Chondrocyte (in vitro differentiated cells): ENCODE data around the gene UBL7. TPM values are rescaled to one million over a fixed set of nuclear protein-coding genes. Genes with fewer than 3 reads are reported as not detected.

Experiments used
- DNase-seq: peaks from one replicate; pipeline ENCODE4 v3.0.0; 2021; ENCODE audit warnings: mixed read lengths, low spot score
- H3K27ac Mint-ChIP-seq: one replicate; pipeline ENCODE4 v1.8.0; 2021; ENCODE audit warnings: mild to moderate bottlenecking, moderate library complexity, mixed read lengths; ENCODE audit not compliant: unreplicated experiment
- H3K27me3 Mint-ChIP-seq: 2 replicates; pipeline ENCODE4 v1.8.0; 2021; ENCODE audit warnings: low read depth, mixed read lengths
- H3K36me3 Mint-ChIP-seq: 2 replicates; pipeline ENCODE4 v1.8.0; 2021; ENCODE audit warnings: low read depth, mixed read lengths
- H3K4me1 Mint-ChIP-seq: 2 replicates; pipeline ENCODE4 v1.8.0; 2021; ENCODE audit warnings: low read depth, mild to moderate bottlenecking, mixed read lengths
- H3K4me3 Mint-ChIP-seq: one replicate; pipeline ENCODE4 v1.8.0; 2021; ENCODE audit warnings: mild to moderate bottlenecking, moderate library complexity, mixed read lengths; ENCODE audit not compliant: unreplicated experiment
- H3K9me3 Mint-ChIP-seq: 2 replicates; pipeline ENCODE4 v1.8.0; 2021; ENCODE audit warnings: low read depth, mixed read lengths
- CTCF ChIP-seq: fragments of 200-600 bp; sonication (generic); IDR thresholded peaks from 2 replicates; pipeline ENCODE4 v1.5.0; 2021; ENCODE audit warnings: antibody characterized with exemption, mild to moderate bottlenecking, moderate library complexity
- total RNA-seq: library from RNA; stranded (reverse); gene quantifications from 3 replicates; pipeline ENCODE4 v1.2.1, GENCODE V29; 2021

UBL7 gene
- total RNA-seq, 1 donor from 2014 or later, result 30.0 TPM

- peaks cover 23% of the 10 kb centered on the region for H3K4me1 Mint-ChIP-seq
- no peak for TF ChIP-seq CTCF
- H3K4me3 Mint-ChIP-seq, result no peak overlapping the region
- no peaks in the 10 kb centered on the region for H3K36me3 Mint-ChIP-seq
- peak overlapping the region; percentile 33 for H3K27ac Mint-ChIP-seq
- no peak for DNase-seq
- H3K27me3 Mint-ChIP-seq, result no peaks in the 10 kb centered on the region
- no peaks in the 10 kb centered on the region for H3K9me3 Mint-ChIP-seq
These were observed 53.8 kb downstream of the UBL7 start for GRCh38 chr15:74406992-74407705.

- Mint-ChIP-seq H3K27ac (no peak overlapping the region), H3K4me3 (no peak overlapping the region), H3K9me3 (no peaks in the 10 kb centered on the region), H3K36me3 (no peaks in the 10 kb centered on the region), H3K27me3 (peaks cover 4% of the 10 kb centered on the region), H3K4me1 (peaks cover 23% of the 10 kb centered on the region)
- DNase-seq, result no peak
- TF ChIP-seq CTCF, result no peak
These were observed 54.4 kb downstream of the UBL7 start for GRCh38 chr15:74406517-74406916.

DNA sequence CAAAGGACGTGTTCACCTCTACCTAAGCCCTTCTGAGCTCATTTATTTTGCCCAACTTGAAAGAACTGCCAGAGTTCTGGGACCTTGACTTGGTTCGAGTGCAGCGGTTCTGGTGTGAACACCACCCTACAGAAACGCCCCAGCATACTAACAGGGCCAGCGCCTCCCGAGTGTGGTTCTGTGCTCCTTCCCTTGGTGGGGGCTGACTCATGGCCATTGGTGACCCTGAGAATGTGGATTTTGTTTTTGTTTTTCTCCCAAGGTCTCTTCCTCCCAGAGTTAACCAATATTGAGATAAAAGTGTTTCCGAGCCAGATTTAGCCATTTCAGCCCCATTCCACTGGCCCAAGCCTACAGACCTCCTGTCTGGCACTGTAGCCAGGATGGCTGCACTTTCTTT is 55.1 kb downstream of the UBL7 start:
- Mint-ChIP-seq H3K4me1 (peaks cover 23% of the 10 kb centered on the region), H3K36me3 (no peaks in the 10 kb centered on the region), H3K27ac (no peak overlapping the region), H3K27me3 (peaks cover 4% of the 10 kb centered on the region), H3K9me3 (no peaks in the 10 kb centered on the region), H3K4me3 (no peak overlapping the region)
- TF ChIP-seq CTCF, result no peak
- DNase-seq, result no peak

DNA sequence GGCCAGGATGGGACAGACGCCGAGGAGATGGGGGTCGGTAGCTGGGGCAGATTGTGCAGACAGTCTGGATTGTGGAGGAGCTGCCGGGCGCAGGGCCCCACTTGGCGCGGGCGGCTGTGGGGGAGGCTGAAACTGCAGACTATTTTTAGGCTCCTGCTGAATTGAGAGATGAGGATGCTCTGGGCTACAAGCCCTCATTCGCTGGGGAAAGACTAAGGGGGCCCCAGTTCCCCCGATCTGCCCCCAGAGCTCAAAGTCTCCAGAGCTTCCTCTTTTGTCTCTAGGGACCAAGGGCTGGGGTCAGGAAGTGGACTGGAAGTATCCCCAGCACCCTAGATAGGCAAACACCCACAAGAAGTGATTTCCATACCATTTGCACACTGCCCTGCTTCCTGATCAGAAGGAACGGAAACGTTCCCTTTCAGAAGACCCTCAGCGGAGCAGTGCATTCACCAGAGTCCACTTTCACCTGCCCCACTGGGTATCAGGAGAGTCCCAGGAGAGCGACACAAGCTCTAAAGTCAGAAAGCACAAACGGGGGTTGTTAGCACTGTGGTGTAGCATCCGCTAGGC is 56.9 kb downstream of the UBL7 start:
- Mint-ChIP-seq H3K36me3 (no peaks in the 10 kb centered on the region), H3K27ac (no peak overlapping the region), H3K4me3 (peak overlapping the region; percentile 16), H3K4me1 (peaks cover 23% of the 10 kb centered on the region), H3K9me3 (no peaks in the 10 kb centered on the region), H3K27me3 (peaks cover 4% of the 10 kb centered on the region)
- no peak for TF ChIP-seq CTCF
- DNase-seq, result no peak

DNA sequence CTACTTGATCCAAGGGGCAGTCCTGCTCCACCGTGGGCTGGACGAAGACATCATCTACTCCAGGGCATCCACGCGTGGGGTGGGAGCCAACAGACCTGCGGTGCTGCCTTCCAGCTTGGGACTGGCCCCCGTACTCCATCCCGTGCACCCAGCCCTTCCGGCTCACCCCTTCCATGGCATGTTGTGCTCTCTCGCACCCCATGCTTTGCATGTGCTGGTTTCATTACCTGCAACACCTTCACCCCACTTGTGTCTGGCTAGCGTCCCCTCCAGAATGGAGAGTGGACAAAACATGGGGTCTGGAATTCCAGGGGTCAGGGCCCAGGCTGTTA is 57.4 kb downstream of the UBL7 start:
- DNase-seq, result no peak
- H3K4me1 Mint-ChIP-seq, result peaks cover 22% of the 10 kb centered on the region
- no peak for TF ChIP-seq CTCF
- peaks cover 4% of the 10 kb centered on the region for H3K27me3 Mint-ChIP-seq
- H3K4me3 Mint-ChIP-seq, result no peak overlapping the region
- no peaks in the 10 kb centered on the region for H3K9me3 Mint-ChIP-seq
- no peak overlapping the region for H3K27ac Mint-ChIP-seq
- no peaks in the 10 kb centered on the region for H3K36me3 Mint-ChIP-seq
